Skin of body (tissue), 3 donors: Measurements from ENCODE around the gene DDX5. TPM values are rescaled to one million over a fixed set of nuclear protein-coding genes. Genes with fewer than 3 reads are reported as not detected.

Experiments
- DNase-seq: peaks from one replicate; lab custom pipeline; 2025; lab: John Stamatoyannopoulos, UW
- small RNA-seq: library from RNA; depleted of rRNA; stranded (forward); fragments of <200 nt; gene quantifications from one replicate; pipeline ENCODE3, GENCODE V24; 2014; ENCODE audit warnings: low replicate concordance
- total RNA-seq: library from RNA; depleted of rRNA; stranded (reverse); fragments of >200 nt; gene quantifications from one replicate; pipeline ENCODE4 v1.2.3, GENCODE V29; 2014

The DDX5 gene
- total RNA-seq, 1 donor from 2014 or later: 423 TPM

DNA sequence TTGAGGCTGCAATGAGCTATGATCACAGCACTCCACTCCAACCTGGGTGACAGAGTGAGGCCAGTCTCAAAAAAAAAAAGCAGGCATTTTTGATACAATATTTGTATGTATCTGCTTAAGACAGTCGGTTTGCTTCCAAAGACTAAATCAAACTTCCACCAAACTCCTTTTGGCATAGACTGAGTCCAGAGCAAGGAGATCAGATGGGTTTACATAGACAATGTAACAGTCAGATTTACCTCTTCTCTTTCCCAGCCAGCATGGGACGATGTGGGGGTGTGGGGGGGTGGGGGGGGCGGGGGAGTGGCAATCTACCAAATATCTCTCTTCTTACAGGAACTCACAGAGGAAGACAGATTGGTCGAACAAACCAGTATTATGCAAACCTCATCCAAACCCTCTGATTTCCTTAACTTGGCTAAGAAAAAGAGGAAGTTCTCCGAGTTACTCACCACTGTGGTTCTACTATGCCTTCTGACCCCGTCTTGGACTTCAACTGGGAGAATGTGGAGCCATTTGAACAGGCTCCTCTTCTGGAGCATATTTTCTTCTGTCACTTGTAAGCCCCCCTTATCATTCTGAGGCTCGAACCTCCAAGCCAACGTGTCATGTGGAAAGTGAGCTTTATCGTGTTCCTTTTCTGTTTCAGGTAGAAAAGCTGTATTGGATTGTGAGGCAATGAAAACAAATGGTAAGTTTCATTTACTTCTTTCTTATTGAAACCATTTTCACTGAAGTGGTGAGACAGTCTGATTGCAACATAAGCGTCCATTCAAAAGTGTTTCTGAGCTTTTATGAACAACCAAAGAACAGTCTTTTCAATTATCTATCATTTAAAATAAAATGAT lies 57.2 kb downstream of the DDX5 start, which contains the start of gene MILR1:
Gene MILR1 (plus strand): TSS at position 451 of the 848 bp plus-strand sequence. CDS start 54 bp downstream, at position 505.
- DNase-seq: no peak

Small RNA genes lying within 50 kb of the gene (small RNA-seq; reads per million reads assigned to genes)
- not detected for gene ATP5MFP4

Other genes with a start within 250 kb of the DDX5 start
- gene TEX2, start 243.0 kb downstream of the DDX5 start, total RNA-seq: 23.7 TPM
- gene PECAM1, start 115.4 kb downstream of the DDX5 start, total RNA-seq: 48.2 TPM
- gene MILR1, start 57.2 kb downstream of the DDX5 start, total RNA-seq: 5.2 TPM
- 15.4 TPM for gene POLG2, start 9.2 kb downstream of the DDX5 start, total RNA-seq
- 82.7 TPM for gene CEP95, start 688 bp upstream of the DDX5 start, total RNA-seq
- 33.8 TPM for gene SMURF2, start 156.0 kb upstream of the DDX5 start, total RNA-seq